GM19043 (cell line): Measurements from ENCODE around the gene CFAP69.

Experiments used
- ATAC-seq: cut with Tn5 transposase; IDR thresholded peaks from one replicate; pipeline ENCODE4 v1.9.1; 2021; ENCODE audit warnings: low read depth; ENCODE audit not compliant: unreplicated experiment

CFAP69 gene, protein sequence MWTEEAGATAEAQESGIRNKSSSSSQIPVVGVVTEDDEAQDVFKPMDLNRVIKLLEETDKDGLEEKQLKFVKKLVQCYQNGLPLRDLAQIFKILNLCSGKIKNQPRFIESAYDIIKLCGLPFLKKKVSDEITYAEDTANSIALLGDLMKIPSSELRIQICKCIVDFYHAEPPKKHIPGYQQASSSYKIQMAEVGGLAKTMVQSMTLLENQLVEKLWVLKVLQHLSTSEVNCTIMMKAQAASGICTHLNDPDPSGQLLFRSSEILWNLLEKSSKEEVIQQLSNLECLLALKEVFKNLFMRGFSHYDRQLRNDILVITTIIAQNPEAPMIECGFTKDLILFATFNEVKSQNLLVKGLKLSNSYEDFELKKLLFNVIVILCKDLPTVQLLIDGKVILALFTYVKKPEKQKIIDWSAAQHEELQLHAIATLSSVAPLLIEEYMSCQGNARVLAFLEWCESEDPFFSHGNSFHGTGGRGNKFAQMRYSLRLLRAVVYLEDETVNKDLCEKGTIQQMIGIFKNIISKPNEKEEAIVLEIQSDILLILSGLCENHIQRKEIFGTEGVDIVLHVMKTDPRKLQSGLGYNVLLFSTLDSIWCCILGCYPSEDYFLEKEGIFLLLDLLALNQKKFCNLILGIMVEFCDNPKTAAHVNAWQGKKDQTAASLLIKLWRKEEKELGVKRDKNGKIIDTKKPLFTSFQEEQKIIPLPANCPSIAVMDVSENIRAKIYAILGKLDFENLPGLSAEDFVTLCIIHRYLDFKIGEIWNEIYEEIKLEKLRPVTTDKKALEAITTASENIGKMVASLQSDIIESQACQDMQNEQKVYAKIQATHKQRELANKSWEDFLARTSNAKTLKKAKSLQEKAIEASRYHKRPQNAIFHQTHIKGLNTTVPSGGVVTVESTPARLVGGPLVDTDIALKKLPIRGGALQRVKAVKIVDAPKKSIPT

DNA sequence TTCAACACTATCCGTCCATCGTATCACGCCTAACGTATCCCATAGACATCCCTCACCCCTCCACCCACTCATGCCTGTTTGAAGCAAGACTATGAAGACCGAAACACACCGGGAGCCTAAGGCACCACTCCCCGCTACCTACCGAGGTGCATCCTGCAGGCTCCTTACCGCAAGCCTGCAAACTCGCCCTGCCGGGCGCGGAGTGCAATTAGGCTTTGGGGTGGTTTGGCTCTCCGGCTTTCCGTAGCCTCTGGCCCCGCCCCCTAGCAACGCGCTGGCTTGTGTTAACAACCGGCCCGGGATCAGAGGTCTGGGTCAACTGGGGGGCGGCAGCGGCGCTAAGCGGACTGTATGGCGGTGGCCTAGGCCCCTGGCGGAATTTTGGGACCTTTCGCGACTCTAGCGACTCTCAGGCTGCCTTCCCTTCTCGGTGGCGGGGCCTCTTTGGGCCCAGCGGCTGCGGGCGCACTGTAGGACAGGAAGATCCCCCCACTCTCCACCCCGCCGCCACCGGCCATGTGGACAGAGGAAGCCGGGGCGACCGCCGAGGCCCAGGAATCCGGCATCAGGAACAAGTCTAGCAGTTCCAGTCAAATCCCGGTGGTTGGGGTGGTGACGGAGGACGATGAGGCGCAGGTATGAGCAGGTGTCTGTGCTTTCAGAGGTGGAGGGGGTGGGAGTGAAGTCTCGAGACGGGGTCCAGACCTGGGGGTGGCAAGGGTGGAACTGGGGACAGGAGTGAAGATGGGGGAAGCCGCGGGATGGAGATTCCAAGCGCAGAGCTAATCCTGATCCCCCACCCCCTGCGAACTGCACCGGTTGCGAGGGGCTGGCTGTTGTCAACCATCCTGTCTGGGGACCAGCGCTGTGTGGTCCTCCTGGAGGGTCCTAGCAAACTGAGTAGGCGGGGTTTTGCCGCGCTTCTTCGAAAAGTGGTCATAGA is at the start of gene CFAP69:
Gene CFAP69 (plus strand): TSS at position 266 of the 943 bp plus-strand sequence. CDS start 251 bp downstream, at position 517.
- ATAC-seq, result peak; percentile 81

- no peak for ATAC-seq
These were observed 43.3 kb upstream of the CFAP69 start for GRCh38 chr7:90201500-90202195.

GRCh38 chr7:90207956-90208355 is 37.0 kb upstream of the CFAP69 start:
- ATAC-seq, result no peak

GRCh38 chr7:90209776-90210175 is 35.2 kb upstream of the CFAP69 start:
- no peak for ATAC-seq

DNA sequence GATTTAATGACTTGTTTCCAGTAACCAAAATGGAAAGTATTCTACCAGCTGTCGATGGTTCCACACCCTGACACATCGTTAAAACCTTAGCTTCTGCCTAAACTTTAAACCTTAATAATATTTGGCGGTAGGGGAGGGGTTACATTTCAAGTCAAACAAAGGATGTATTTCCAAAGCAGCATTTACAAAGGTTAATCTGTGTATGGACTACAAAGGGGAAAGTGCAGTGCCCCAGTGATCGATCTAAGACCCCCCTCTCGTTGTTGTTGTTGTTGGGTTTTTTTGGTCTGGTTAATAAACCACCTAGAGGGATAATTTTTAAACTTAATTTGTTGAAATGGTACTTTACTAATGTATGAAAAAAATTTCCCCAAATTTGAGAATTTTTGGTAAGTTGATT is 34.5 kb upstream of the CFAP69 start:
- ATAC-seq, result no peak

GRCh38 chr7:90210981-90211380 is 34.0 kb upstream of the CFAP69 start:
- peak; percentile 15 for ATAC-seq

GRCh38 chr7:90211391-90212148 is 33.4 kb upstream of the CFAP69 start, which contains the start of gene STEAP2:
Gene STEAP2 (plus strand): TSS chr7:90211740. CDS start chr7:90225083, 13,343 bp downstream.
- ATAC-seq, result peak; percentile 87

DNA sequence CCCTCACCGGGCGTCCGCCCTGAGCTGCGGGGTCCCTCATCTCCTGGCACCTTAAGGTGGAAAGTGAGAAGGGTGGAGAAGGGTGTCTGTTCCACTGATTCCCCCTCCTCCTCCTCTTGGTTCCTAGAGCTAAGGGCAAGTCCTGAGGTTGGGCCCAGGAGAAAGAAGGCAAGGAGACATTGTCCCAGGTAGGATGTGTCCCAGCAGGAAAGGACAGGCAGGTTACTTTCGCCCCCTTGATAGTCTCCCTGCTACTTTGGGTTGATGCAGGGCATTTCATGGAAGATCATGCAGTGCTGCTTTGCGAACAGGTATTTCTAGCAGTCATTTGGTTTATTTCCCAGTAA is 32.9 kb upstream of the CFAP69 start:
- ATAC-seq, result peak; percentile 3

GRCh38 chr7:90213521-90213920 is 31.5 kb upstream of the CFAP69 start:
- no peak for ATAC-seq

GRCh38 chr7:90216080-90216674 is 28.8 kb upstream of the CFAP69 start:
- no peak for ATAC-seq

GRCh38 chr7:90216771-90217170 is 28.2 kb upstream of the CFAP69 start:
- ATAC-seq, result no peak

GRCh38 chr7:90222390-90222789 is 22.6 kb upstream of the CFAP69 start:
- no peak for ATAC-seq

GRCh38 chr7:90222811-90223725 is 21.9 kb upstream of the CFAP69 start:
- no peak for ATAC-seq

GRCh38 chr7:90224195-90224594 is 20.8 kb upstream of the CFAP69 start:
- ATAC-seq, result no peak

DNA sequence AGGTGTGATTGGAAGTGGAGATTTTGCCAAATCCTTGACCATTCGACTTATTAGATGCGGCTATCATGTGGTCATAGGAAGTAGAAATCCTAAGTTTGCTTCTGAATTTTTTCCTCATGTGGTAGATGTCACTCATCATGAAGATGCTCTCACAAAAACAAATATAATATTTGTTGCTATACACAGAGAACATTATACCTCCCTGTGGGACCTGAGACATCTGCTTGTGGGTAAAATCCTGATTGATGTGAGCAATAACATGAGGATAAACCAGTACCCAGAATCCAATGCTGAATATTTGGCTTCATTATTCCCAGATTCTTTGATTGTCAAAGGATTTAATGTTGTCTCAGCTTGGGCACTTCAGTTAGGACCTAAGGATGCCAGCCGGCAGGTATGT is 19.8 kb upstream of the CFAP69 start:
- no peak for ATAC-seq

GRCh38 chr7:90225601-90226000 is 19.4 kb upstream of the CFAP69 start:
- no peak for ATAC-seq

DNA sequence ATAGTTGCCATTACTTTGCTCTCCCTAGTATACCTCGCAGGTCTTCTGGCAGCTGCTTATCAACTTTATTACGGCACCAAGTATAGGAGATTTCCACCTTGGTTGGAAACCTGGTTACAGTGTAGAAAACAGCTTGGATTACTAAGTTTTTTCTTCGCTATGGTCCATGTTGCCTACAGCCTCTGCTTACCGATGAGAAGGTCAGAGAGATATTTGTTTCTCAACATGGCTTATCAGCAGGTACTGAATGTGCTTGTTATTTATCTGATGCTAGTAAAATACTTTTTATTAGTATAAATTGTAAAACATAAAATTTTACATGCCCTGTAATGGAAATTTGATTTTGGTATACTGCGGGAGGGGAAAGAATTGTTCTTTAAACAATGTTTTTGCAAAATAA is 17.7 kb upstream of the CFAP69 start:
- no peak for ATAC-seq

DNA sequence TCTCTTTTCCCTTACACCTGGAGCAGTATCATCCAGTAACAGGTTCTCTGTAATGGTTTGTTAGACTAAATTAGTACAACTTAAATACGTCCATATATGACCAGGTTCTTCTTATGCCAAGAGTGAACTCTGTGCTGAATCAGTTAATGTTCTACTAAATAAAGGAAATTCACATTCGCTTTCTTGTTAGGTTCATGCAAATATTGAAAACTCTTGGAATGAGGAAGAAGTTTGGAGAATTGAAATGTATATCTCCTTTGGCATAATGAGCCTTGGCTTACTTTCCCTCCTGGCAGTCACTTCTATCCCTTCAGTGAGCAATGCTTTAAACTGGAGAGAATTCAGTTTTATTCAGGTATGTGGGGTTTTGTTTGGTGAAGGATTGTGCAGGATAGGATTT is 15.3 kb upstream of the CFAP69 start:
- no peak for ATAC-seq
